GM10266 (cell line): ENCODE data around the gene CDH13.

Experiments
- DNase-seq: peaks from one replicate; pipeline ENCODE4 v3.0.0; 2012; ENCODE audit errors: extremely low spot score
- TF ChIP-seq, protein P1 (sequence below): IDR thresholded peaks from 2 replicates; pipeline ENCODE4 v1.5.1; 2012; ENCODE audit warnings: mild to moderate bottlenecking, low read depth; ENCODE audit not compliant: control insufficient read depth, insufficient read depth; ENCODE audit errors: missing control alignments

CDH13 gene

DNA sequence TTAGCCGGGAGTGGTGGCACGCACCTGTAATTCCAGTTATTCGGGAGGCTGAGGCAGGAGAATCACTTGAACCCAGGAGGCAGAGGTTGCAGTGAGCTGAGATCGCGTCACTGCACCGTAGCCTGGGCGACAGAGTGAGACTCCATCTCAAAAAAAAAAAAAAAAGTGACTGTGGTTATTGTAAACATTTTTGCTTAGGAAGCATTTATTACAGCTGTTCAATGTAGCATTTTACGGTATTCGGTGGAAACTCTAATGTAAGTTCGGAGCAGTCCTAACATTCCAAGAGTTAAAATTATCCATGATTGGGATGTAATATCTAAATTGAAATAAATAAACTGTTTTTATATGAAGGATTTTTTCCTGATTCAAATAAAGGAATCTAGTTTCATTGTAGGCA is 926.2 kb downstream of the CDH13 start:
- TF ChIP-seq, protein P1, sequence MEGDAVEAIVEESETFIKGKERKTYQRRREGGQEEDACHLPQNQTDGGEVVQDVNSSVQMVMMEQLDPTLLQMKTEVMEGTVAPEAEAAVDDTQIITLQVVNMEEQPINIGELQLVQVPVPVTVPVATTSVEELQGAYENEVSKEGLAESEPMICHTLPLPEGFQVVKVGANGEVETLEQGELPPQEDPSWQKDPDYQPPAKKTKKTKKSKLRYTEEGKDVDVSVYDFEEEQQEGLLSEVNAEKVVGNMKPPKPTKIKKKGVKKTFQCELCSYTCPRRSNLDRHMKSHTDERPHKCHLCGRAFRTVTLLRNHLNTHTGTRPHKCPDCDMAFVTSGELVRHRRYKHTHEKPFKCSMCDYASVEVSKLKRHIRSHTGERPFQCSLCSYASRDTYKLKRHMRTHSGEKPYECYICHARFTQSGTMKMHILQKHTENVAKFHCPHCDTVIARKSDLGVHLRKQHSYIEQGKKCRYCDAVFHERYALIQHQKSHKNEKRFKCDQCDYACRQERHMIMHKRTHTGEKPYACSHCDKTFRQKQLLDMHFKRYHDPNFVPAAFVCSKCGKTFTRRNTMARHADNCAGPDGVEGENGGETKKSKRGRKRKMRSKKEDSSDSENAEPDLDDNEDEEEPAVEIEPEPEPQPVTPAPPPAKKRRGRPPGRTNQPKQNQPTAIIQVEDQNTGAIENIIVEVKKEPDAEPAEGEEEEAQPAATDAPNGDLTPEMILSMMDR: no peak

DNA sequence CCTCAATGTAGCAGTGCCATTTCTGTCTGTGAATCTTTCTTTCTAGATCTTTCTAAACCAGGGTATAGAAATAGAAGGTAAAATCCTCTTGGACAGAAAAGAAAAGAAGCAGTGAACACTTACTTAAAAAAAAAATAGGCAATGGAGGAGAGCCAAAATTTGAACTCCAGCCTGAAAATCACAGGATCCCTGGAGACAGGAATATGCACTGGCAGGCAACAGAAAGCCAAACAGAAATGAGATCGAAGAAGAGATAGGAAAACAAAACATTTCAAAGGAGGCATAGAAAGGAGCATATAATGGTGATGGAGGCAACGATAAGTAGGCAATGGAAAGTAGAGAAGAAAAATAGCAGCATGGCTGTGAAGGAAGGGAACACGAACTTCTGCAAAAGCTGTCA is 927.3 kb downstream of the CDH13 start:
- DNase-seq: no peak
- TF ChIP-seq, protein P1: no peak

More for the DNA sequence above, 926.2 kb downstream of the CDH13 start:
- DNase-seq: no peak

DNA sequence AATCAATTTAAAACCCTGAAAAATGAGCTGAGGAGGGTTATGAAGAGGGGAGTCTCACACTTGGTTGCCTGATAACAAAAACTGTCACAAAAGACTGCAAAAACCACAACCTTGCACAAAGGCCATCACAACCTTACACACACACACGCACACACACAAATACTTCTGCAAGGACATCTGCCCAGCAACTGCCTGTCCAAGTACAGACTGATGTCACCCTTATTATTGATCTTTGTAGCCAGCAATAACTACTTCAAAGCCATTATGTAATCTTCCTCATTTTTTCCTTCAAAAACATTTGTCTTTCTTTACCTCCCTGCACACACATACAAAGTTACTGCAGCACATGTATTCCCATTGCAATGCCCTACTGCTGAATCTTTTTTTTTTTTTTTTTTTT is 927.8 kb downstream of the CDH13 start:
- TF ChIP-seq, protein P1: no peak
- DNase-seq: no peak

DNA sequence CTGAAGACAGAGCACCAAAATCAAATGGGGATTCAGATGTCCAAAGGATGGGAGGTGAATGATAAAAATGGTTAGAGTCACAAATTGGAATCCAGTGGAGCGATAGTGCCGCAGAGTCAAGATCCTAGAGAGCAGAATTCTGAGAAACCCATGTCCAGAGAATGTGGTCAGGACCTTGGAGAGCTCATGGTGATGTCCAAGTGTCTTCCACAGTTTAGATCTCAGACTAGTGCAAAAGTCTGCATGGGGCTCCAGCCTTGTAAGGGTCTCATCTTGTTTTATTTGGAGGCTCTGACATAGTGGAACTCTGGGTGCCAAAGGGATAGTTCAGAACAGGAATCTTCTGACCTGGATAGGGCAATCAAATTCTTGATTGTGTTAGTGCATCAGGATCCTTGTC is 935.1 kb downstream of the CDH13 start:
- TF ChIP-seq, protein P1: no peak
- no peak for DNase-seq

DNA sequence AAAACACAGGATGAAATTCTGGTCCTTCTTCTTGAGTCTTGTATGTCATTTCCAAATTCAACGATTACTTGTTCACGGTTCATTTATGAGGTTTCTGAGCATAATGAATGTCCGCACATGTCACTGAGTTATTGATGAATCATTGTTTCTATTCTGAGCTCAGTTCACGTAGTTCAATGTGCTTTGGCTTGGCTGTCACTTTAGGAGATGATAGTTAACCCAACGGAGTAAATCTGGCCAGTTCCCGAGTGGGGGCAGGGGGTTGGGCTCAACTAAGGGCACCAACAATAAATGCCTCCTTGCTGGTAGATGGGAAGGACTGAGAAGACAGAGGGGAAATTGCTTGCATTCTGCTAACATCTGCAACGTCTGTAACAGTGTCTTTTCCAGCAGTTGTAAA is 941.6 kb downstream of the CDH13 start:
- DNase-seq: no peak
- TF ChIP-seq, protein P1: no peak

DNA sequence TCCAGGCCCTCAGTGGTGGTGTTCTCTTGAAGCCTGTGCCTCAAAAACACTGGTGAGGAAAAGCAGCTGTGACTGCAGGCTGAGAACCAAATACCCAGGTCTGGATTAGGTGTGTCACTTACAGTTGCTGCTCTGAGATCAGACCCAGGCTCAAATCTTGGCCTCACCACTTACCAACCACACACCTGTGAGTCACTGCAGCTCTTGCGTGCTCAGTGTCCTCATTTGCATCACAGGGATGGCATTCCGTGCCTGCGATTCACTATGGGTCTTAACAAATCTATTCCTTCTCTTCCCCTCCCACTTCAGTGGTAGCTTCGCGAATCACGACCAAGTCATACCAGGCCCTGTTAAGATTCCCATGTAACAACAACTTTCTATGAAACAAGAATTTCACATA is 947.6 kb downstream of the CDH13 start:
- TF ChIP-seq, protein P1: no peak
- DNase-seq: no peak

DNA sequence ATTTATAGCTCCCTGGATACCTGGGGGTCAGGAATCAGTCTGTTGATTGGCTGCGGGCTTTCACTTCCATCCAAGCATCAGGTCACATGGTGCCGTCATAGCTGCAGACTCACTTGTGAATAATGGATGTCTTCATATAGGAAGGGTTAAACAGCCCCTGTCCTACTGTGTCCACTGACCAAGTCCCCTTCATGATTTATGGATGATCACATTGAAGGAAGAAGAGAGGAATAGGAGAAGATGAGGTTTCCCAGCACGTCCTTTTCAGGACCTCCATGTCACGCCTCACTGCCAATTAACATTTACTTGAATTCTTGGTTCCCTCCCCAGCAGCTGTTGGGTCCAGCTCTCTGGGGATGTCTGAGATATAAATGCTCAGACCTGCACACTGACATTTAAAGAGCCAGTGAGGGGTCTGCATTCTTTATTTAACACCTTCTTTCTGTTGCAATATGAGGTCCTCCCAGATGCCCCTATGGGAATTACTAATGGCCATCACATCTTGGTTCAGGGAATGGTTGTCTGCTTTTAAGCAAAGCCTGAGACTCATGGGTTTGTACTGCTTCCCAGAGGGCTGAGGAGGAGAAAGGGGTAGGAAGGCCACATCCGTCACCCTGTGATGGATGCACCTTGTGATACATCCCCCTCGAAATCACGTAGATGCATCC is 950.4 kb downstream of the CDH13 start:
- no peak for DNase-seq
- TF ChIP-seq, protein P1: no peak
